Naive thymus-derived CD8-positive, alpha-beta T cell (primary cell): ENCODE data around the gene GAGE12H. TPM values are rescaled to one million over a fixed set of nuclear protein-coding genes. Genes with fewer than 3 reads are reported as not detected.
"Not testable (repeated sequence)": the region's sequence is repeated elsewhere in the genome, so short reads cannot be mapped to it uniquely, and the experiment has no call there.

Experiments used
- ATAC-seq, 2 donors: fragments of 150-1000 bp; cut with Tn5 transposase in 1 of 2; sonication (Bioruptor Pico), chemical (Tn5 transposase) in 1 of 2; 1 replicate in 1 of 2; 2 replicates in 1 of 2; pipeline ENCODE4 v1.10.0; 2021; ENCODE audit warnings: mild to moderate bottlenecking in 2 of 2, moderate library complexity in 2 of 2
- POLR2A ChIA-PET: fragments of 350-600 bp; sonication (Branson Sonifier 250); formaldehyde crosslinking; loops from one replicate; lab custom pipeline; 2021; ENCODE audit warnings: antibody characterized with exemption; lab: Charles Lee
- DNase-seq, 10 donors: peaks; one replicate each; pipeline versions ENCODE4 v3.0.0 to v3.0.0-alpha.2; 2020 to 2022
- H3K27ac Mint-ChIP-seq, 10 donors: one replicate each; pipeline ENCODE4 v1.8.0; 2020 to 2022; ENCODE audit warnings: mild to moderate bottlenecking in 10 of 10, mixed read lengths in 10 of 10, moderate library complexity in 4 of 10, inconsistent platforms in 1 of 10
- H3K27me3 Mint-ChIP-seq, 5 donors: one replicate each; pipeline ENCODE4 v1.8.0; 2021 to 2022; ENCODE audit warnings: mixed read lengths in 5 of 5
- H3K36me3 Mint-ChIP-seq, 3 donors: one replicate each; pipeline ENCODE4 v1.8.0; 2020 to 2022; ENCODE audit warnings: mixed read lengths in 3 of 3, mild to moderate bottlenecking in 2 of 3, inconsistent platforms in 1 of 3
- H3K4me1 Mint-ChIP-seq, 4 donors: one replicate each; pipeline ENCODE4 v1.8.0; 2021 to 2022; ENCODE audit warnings: mixed read lengths in 4 of 4
- H3K4me3 Mint-ChIP-seq, 10 donors: one replicate each; pipeline ENCODE4 v1.8.0; 2020 to 2022; ENCODE audit warnings: mild to moderate bottlenecking in 10 of 10, mixed read lengths in 10 of 10, moderate library complexity in 6 of 10, inconsistent platforms in 1 of 10
- H3K9me3 Mint-ChIP-seq, 9 donors: one replicate each; pipeline ENCODE4 v1.8.0; 2020 to 2022; ENCODE audit warnings: mixed read lengths in 9 of 9, mild to moderate bottlenecking in 3 of 9, inconsistent platforms in 1 of 9, moderate library complexity in 1 of 9
- polyA plus RNA-seq, 3 donors: library from polyadenylated mRNA; unstranded; fragments of 300-500 nt; fragmentation: Illumina TruSeq; gene quantifications; one replicate each; pipeline ENCODE4 v1.2.3, GENCODE V29; 2021
- total RNA-seq, 8 experiments: library from RNA in 2 of 8; stranded (reverse) in 2 of 8; gene quantifications; one replicate each; pipeline ENCODE4 v1.2.3 and lab custom pipeline; 2021 to 2026

GAGE12H gene, protein sequence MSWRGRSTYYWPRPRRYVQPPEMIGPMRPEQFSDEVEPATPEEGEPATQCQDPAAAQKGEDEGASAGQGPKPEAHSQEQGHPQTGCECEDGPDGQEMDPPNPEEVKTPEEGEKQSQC
- total RNA-seq (not detected), polyA plus RNA-seq (not detected), total RNA-seq (lab: John Stamatoyannopoulos, UW) (0 reads per million in 6 experiments)

DNA sequence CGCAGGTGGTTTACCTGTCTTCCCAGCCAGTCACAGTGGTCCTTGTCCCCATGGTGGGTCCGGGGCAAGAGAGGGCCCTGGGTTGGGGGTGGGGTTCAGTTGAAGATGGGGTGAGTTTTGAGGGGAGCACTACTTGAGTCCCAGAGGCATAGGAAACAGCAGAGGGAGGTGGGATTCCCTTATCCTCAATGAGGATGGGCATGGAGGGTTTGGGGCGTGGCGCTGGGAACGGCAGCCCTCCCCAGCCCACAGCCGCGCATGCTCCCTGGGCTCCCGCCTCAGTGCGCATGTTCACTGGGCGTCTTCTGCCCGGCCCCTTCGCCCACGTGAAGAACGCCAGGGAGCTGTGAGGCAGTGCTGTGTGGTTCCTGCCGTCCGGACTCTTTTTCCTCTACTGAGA, at the start of gene GAGE12H:
Gene GAGE12H (plus strand): TSS at position 301 of the 400 bp plus-strand sequence. CDS start 1,155 bp downstream, outside the sequence.
- POLR2A ChIA-PET, H3K4me3 Mint-ChIP-seq, H3K9me3 Mint-ChIP-seq, H3K36me3 Mint-ChIP-seq, H3K27ac Mint-ChIP-seq, ATAC-seq, H3K27me3 Mint-ChIP-seq, DNase-seq, H3K4me1 Mint-ChIP-seq: not testable (repeated sequence)

DNA sequence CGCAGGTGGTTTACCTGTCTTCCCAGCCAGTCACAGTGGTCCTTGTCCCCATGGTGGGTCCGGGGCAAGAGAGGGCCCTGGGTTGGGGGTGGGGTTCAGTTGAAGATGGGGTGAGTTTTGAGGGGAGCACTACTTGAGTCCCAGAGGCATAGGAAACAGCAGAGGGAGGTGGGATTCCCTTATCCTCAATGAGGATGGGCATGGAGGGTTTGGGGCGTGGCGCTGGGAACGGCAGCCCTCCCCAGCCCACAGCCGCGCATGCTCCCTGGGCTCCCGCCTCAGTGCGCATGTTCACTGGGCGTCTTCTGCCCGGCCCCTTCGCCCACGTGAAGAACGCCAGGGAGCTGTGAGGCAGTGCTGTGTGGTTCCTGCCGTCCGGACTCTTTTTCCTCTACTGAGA, 47.9 kb upstream of the GAGE12H start, which contains the start of gene GAGE12C:
Gene GAGE12C (plus strand): TSS at position 301 of the 400 bp plus-strand sequence. CDS start 1,155 bp downstream, outside the sequence.
- H3K36me3 Mint-ChIP-seq, POLR2A ChIA-PET: not testable (repeated sequence)

DNA sequence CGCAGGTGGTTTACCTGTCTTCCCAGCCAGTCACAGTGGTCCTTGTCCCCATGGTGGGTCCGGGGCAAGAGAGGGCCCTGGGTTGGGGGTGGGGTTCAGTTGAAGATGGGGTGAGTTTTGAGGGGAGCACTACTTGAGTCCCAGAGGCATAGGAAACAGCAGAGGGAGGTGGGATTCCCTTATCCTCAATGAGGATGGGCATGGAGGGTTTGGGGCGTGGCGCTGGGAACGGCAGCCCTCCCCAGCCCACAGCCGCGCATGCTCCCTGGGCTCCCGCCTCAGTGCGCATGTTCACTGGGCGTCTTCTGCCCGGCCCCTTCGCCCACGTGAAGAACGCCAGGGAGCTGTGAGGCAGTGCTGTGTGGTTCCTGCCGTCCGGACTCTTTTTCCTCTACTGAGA, 38.3 kb upstream of the GAGE12H start, which contains the start of gene GAGE12D:
Gene GAGE12D (plus strand): TSS at position 301 of the 400 bp plus-strand sequence. CDS start 1,155 bp downstream, outside the sequence.
- DNase-seq, ATAC-seq, POLR2A ChIA-PET, H3K36me3 Mint-ChIP-seq, H3K4me1 Mint-ChIP-seq, H3K9me3 Mint-ChIP-seq, H3K4me3 Mint-ChIP-seq, H3K27me3 Mint-ChIP-seq, H3K27ac Mint-ChIP-seq: not testable (repeated sequence)

More for the DNA sequence above, 47.9 kb upstream of the GAGE12H start, which contains the start of gene GAGE12C:
- ATAC-seq, H3K4me1 Mint-ChIP-seq, H3K27ac Mint-ChIP-seq, DNase-seq, H3K4me3 Mint-ChIP-seq, H3K27me3 Mint-ChIP-seq, H3K9me3 Mint-ChIP-seq: not testable (repeated sequence)

DNA sequence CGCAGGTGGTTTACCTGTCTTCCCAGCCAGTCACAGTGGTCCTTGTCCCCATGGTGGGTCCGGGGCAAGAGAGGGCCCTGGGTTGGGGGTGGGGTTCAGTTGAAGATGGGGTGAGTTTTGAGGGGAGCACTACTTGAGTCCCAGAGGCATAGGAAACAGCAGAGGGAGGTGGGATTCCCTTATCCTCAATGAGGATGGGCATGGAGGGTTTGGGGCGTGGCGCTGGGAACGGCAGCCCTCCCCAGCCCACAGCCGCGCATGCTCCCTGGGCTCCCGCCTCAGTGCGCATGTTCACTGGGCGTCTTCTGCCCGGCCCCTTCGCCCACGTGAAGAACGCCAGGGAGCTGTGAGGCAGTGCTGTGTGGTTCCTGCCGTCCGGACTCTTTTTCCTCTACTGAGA, 28.8 kb upstream of the GAGE12H start, which contains the start of gene GAGE12E:
Gene GAGE12E (plus strand): TSS at position 301 of the 400 bp plus-strand sequence. CDS start 1,155 bp downstream, outside the sequence.
- H3K4me1 Mint-ChIP-seq, POLR2A ChIA-PET, ATAC-seq, H3K27ac Mint-ChIP-seq, H3K27me3 Mint-ChIP-seq, DNase-seq, H3K36me3 Mint-ChIP-seq, H3K9me3 Mint-ChIP-seq, H3K4me3 Mint-ChIP-seq: not testable (repeated sequence)

DNA sequence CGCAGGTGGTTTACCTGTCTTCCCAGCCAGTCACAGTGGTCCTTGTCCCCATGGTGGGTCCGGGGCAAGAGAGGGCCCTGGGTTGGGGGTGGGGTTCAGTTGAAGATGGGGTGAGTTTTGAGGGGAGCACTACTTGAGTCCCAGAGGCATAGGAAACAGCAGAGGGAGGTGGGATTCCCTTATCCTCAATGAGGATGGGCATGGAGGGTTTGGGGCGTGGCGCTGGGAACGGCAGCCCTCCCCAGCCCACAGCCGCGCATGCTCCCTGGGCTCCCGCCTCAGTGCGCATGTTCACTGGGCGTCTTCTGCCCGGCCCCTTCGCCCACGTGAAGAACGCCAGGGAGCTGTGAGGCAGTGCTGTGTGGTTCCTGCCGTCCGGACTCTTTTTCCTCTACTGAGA, 19.2 kb upstream of the GAGE12H start, which contains the start of gene GAGE12F:
Gene GAGE12F (plus strand): TSS at position 301 of the 400 bp plus-strand sequence. CDS start 1,155 bp downstream, outside the sequence.
- DNase-seq, H3K36me3 Mint-ChIP-seq, ATAC-seq, H3K9me3 Mint-ChIP-seq, H3K27me3 Mint-ChIP-seq, H3K4me3 Mint-ChIP-seq, POLR2A ChIA-PET, H3K27ac Mint-ChIP-seq, H3K4me1 Mint-ChIP-seq: not testable (repeated sequence)

DNA sequence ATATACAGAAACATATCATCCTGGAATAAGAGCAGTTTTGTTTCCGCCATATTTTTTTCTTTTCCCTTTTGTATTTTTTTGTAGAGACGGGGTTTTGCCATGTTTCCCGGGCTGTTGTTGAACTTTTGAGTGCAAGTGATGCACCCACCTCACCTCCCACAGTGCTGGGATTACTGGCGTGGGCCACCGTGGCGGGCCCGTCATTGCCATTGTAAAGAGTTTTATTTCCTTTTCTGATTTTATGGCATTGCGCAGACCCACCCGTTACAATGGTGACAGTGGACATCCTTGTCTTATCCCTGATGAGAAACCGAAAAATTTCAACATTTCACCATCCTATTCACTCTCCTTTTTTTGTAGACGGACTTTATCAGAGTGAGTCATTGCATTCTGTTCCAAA, 11.0 kb upstream of the GAGE12H start:
- H3K27ac Mint-ChIP-seq, H3K9me3 Mint-ChIP-seq, ATAC-seq, POLR2A ChIA-PET, H3K36me3 Mint-ChIP-seq, H3K27me3 Mint-ChIP-seq, H3K4me3 Mint-ChIP-seq, H3K4me1 Mint-ChIP-seq: not testable (repeated sequence)
- DNase-seq: peak in 1 of 10 donors; percentile 3

DNA sequence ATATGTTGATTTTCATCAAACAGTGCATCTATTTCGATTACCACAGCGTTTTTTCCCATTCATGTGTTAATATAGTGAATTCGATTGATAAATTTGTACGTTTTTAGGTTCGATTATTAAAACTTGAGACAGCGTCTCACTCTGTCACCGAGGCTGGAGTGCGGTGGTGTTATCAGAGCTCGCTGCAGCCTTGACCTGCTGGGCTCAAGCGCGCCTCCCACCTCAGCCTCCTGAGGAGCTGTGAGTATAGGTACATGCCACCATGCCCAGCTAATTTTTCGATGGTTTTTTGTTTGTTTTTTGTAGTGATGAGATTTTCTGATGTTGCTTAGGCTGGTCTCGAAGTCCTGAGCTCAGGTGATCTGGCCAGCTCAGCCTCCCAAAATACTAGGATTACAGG, 10.6 kb upstream of the GAGE12H start:
- H3K36me3 Mint-ChIP-seq, H3K27ac Mint-ChIP-seq, H3K4me1 Mint-ChIP-seq, H3K4me3 Mint-ChIP-seq, H3K27me3 Mint-ChIP-seq, DNase-seq, POLR2A ChIA-PET, ATAC-seq, H3K9me3 Mint-ChIP-seq: not testable (repeated sequence)

DNA sequence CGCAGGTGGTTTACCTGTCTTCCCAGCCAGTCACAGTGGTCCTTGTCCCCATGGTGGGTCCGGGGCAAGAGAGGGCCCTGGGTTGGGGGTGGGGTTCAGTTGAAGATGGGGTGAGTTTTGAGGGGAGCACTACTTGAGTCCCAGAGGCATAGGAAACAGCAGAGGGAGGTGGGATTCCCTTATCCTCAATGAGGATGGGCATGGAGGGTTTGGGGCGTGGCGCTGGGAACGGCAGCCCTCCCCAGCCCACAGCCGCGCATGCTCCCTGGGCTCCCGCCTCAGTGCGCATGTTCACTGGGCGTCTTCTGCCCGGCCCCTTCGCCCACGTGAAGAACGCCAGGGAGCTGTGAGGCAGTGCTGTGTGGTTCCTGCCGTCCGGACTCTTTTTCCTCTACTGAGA, 9.6 kb upstream of the GAGE12H start, which contains the start of gene GAGE12G:
Gene GAGE12G (plus strand): TSS at position 301 of the 400 bp plus-strand sequence. CDS start 1,155 bp downstream, outside the sequence.
- POLR2A ChIA-PET, ATAC-seq, H3K4me3 Mint-ChIP-seq, DNase-seq, H3K9me3 Mint-ChIP-seq, H3K36me3 Mint-ChIP-seq, H3K4me1 Mint-ChIP-seq, H3K27me3 Mint-ChIP-seq, H3K27ac Mint-ChIP-seq: not testable (repeated sequence)

DNA sequence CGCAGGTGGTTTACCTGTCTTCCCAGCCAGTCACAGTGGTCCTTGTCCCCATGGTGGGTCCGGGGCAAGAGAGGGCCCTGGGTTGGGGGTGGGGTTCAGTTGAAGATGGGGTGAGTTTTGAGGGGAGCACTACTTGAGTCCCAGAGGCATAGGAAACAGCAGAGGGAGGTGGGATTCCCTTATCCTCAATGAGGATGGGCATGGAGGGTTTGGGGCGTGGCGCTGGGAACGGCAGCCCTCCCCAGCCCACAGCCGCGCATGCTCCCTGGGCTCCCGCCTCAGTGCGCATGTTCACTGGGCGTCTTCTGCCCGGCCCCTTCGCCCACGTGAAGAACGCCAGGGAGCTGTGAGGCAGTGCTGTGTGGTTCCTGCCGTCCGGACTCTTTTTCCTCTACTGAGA, 9.4 kb downstream of the GAGE12H start, which contains the start of gene GAGE2A:
Gene GAGE2A (plus strand): TSS at position 301 of the 400 bp plus-strand sequence. CDS start 1,155 bp downstream, outside the sequence.
- ATAC-seq, H3K9me3 Mint-ChIP-seq, H3K27ac Mint-ChIP-seq, H3K4me1 Mint-ChIP-seq, DNase-seq, POLR2A ChIA-PET, H3K36me3 Mint-ChIP-seq, H3K27me3 Mint-ChIP-seq, H3K4me3 Mint-ChIP-seq: not testable (repeated sequence)

DNA sequence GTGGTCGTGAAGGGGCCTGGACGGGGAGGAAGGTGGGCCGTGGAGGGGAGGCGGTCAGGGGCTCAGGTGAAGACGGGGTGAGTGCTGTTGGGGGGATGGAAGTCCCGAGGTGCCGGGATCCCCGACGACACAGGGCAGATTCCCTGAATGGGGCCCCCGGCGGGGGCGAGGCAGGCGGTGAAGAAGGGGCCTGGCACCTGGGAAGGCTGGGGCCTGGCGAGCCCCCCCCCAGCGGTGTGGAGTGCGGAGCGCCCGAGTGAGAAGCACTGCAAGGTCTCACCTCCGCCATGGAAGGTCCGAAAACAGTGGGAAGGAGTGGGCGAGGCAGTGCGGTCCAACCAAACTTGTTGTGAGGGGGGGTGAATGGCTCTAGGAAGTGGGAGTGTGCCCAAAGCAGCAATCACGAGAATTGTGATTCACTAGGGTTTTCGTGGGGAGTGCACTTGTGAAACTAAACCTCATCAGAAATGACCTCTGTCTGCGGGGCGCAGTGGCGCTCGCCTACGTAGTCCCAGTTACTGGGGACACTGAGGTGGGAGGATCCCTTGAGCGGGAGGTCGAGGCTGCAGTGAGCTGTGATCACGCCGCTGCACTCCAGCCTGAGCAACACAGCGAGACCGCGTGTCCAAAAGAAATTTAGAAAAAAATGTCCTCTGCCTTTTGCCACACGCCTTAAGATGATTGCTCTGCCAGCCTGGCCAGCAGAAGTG, 10.2 kb downstream of the GAGE12H start:
- POLR2A ChIA-PET, H3K36me3 Mint-ChIP-seq, H3K9me3 Mint-ChIP-seq, H3K27me3 Mint-ChIP-seq, H3K4me3 Mint-ChIP-seq, ATAC-seq, H3K4me1 Mint-ChIP-seq, H3K27ac Mint-ChIP-seq: not testable (repeated sequence)
- DNase-seq: peak in 5 of 10 donors; percentile 0 to 55 (median 5)

DNA sequence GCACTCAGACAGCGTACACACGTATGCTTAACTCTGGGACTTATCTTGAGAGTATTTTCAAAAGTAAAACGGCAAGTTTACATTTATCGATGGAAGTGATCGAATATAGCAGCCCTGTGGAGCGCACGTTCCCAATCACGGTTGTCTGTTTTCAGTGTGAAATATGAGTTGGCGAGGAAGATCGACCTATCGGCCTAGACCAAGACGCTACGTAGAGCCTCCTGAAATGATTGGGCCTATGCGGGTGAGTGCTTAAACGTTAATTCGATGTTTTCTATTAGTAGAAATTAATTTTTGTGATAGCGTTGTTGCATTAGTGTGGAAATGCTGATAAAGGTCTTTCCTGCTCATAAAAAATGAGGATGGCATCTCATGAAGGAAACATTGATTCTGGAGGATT, 10.7 kb downstream of the GAGE12H start:
- H3K9me3 Mint-ChIP-seq, H3K27ac Mint-ChIP-seq, POLR2A ChIA-PET, H3K36me3 Mint-ChIP-seq, H3K27me3 Mint-ChIP-seq, ATAC-seq, H3K4me1 Mint-ChIP-seq, DNase-seq, H3K4me3 Mint-ChIP-seq: not testable (repeated sequence)

DNA sequence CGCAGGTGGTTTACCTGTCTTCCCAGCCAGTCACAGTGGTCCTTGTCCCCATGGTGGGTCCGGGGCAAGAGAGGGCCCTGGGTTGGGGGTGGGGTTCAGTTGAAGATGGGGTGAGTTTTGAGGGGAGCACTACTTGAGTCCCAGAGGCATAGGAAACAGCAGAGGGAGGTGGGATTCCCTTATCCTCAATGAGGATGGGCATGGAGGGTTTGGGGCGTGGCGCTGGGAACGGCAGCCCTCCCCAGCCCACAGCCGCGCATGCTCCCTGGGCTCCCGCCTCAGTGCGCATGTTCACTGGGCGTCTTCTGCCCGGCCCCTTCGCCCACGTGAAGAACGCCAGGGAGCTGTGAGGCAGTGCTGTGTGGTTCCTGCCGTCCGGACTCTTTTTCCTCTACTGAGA, 19.0 kb downstream of the GAGE12H start, which contains the start of gene GAGE1:
Gene GAGE1 (plus strand): TSS at position 301 of the 400 bp plus-strand sequence. CDS start 1,155 bp downstream, outside the sequence.
- POLR2A ChIA-PET, DNase-seq, ATAC-seq, H3K4me3 Mint-ChIP-seq, H3K4me1 Mint-ChIP-seq, H3K27ac Mint-ChIP-seq, H3K36me3 Mint-ChIP-seq, H3K27me3 Mint-ChIP-seq, H3K9me3 Mint-ChIP-seq: not testable (repeated sequence)
